Measurements from ENCODE around the gene RCAN2.

- TF ChIP-seq CTCF (IDR thresholded peaks at IDR 0.05) (no peak), EP300 (IDR thresholded peaks at IDR 0.05) (no peak)
Measured at GRCh38 chr6:46289898-46290297, 201.4 kb downstream of the RCAN2 start.

Data from upper lobe of left lung (tissue), 4 donors.